HTERT RPE-1 (cell line): ENCODE data around the gene TBC1D2B.

Experiments
- in situ Hi-C: fragments of 300-500 bp; cut with MboI; formaldehyde crosslinking; loops from 4 replicates; pipeline ENCODE4 v1.14.3; 2020; ENCODE audit warnings: low sequenced_read_pairs

The TBC1D2B gene

DNA sequence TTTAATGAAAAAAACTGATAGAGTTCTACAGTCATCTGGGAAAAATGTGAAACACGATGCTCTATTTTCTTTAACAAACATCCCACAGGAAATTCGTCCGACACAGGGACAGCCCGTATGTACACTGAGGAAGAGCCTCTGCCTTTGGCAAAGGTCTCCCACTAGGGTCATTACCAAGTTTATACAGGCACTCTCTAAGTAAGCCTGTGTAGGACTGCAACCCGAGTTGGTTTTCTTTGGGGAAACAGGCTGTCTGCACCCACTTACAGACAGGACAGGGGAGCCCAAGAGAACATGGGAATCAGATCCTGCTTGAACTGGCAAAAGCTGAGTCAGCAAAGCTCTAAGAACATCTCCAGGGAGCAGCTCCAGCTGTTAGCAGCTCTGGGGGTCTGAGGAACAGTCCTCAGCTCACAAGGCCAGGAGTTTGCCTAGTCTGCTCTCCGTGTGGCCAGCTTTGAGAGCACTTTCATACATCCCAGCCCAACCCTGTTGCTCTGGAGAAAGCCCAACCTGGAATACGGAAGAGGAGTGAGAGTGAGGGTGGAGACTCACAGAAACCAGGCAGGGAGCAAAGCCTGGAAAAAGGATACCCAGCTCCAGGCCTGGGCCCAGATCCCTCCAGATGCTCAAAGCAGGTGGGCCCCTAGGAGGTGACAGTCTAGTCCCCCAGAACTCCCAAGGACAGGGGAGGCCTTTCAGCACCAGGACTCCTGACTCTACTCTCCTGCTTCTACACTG lies 1.9 kb downstream of the TBC1D2B start:
- in situ Hi-C loops, result no loop called here

DNA sequence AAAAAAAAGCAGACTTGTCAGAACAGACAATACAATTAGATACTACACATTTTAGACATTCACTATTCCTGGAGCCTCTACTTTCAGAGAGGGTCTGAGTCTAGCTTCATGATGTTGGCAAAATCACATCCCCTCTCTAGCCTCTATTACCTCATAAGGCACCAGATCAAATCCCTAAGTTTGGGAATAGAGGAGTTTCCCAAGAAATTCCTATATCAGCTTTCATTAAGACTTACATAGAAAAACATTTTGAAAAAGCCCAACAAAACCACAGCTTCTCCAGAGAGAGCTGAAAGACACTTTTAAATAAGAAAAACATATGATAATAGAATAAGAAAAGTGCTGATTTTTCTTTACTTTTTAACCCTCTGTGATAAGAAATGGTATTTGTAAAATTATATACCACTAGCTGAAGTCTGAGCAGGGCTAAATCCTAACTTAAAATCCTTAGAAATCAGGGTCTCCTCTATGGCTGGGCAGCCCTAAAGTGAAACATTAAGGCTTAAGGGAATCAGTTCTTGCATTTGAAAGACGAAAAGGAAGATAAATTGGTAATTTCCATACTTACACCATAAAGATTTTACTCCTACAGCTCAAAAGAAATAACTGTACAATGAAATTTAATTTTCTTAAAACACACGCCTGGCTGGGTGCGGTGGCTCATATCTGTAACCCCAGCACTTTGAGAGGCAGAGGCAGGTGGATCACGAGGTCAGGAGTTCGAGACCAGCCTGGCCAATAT lies 4.3 kb downstream of the TBC1D2B start:
- in situ Hi-C loops, result no loop called here

DNA sequence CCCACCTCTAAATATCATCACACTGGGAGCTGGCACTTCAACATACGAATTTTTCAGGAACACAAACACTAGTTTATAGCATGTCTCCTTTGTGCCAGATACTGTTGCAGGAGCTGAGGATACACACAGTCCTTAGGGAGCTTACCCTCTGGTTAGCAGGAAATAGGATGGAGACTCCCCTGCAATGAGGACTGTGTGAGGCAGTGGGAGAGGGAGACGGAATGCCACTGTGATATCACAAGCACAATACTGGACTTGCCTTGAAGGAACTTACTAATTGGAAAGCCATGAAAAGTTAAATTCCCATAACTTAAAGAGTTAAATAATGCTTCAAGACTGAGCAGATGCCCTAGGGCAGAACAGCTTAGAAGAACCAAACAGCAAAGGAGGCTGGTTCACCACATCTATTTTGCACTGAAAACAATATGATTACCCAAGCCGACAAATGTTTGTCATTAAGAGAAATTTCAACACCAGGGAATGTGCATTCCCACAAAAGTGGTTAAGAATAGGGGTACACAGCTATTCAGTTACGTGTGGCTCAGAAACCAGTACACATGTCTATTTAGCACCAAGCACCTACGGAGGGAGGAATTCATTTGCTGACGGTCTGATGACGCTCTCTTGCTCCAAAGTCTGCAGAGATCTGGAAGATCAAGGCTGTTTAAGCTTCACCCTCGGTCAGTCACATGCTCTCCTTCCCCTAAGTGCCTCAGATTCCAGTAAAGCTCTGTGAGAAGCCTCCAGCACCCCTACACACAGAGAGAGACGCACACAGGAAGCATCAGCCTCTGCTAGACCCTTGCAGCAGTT lies 5.2 kb downstream of the TBC1D2B start:
- in situ Hi-C loops, result no loop called here

DNA sequence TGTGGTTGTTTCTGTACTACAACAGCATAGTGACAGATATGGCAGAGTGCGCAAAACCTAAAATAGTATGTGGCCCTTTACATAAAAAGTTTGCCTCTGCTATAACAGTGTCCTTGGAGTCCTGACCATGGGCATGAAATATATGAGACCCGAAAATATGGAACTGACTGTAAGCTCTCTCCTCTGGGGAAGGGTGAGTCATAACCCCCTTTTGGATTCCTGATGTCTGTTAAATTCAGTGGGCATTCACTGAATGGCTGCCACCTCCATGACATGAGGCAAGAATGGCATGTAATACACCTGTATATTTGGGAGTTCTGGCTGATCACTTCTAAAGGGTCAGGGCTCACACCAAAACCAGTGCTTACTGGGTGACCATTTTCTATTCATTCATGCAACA lies 6.1 kb downstream of the TBC1D2B start:
- in situ Hi-C loops, result no loop called here

DNA sequence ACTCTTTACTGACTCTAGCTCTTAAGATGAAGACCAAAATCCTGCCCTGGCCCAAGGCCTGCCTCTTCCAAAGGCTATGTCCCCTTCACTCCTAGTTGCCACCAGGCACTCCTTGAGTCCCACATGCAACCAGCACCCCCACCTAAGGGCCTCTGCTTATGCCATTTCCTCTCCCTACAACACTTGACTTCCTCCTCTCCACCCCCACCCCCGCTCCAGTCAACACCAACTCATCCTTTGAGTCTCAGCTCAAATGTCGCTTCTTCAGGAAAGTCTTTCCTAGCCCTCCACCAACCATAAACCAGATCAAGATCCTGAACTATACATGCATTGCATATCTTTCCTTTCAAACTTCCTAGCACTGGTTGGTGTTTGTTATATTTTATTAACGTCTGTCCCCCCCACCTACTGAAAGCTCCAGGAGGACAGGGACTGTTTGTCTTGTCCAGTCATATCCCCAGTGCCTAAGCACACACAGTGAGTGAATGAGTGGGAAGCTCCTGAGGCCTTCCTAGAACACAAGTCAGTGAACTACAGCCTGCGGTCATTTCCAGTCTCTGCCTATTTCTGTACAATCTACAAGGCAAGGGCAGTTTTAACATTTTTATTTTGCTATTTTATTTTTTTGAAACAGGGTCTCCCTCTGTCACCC lies 7.3 kb downstream of the TBC1D2B start:
- in situ Hi-C loops, result no loop called here

DNA sequence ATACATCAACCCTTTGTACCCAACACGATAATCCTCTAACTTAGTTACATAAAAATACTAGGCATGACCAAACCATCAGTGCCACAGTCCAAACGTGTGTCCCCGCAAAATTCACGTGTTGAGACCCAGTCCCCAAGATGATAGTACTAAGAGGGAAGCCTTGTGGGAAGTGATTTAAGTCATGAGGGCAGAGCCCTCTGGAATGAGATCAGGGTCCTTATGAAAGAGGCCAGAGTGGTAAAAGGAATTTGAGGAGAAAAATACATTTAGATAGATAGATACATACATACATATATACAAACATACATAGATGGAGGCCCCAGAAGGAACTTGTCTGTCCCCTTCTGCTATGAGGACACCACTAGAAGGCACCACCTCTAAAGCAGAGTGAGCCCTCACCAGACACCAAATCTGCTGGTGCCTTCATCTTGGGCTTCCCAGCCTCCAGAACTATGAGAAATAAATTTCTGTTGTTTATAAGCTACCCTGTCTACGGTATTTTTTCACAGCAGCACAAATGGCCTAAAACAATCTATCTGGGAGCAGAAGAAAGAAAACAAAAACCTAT lies 8.0 kb downstream of the TBC1D2B start:
- in situ Hi-C loops, result no loop called here

DNA sequence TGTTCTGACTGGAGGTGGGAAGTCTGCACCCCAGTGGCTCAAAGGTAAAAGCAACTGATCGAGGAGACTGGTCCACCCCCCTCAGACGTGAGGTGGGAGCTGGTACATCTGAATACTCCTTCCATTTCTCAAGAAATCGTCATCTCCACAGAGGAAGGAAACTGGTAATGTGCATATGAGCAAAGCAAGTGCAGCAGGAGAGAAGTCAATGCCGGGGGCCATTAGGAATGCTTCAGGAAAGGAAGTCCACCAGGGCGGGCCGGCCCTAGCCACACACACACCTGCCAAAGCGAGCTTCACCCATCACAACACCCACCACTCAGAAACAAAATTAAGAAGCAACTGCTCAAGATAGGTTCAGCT lies 8.5 kb downstream of the TBC1D2B start:
- in situ Hi-C loops, result no loop called here

DNA sequence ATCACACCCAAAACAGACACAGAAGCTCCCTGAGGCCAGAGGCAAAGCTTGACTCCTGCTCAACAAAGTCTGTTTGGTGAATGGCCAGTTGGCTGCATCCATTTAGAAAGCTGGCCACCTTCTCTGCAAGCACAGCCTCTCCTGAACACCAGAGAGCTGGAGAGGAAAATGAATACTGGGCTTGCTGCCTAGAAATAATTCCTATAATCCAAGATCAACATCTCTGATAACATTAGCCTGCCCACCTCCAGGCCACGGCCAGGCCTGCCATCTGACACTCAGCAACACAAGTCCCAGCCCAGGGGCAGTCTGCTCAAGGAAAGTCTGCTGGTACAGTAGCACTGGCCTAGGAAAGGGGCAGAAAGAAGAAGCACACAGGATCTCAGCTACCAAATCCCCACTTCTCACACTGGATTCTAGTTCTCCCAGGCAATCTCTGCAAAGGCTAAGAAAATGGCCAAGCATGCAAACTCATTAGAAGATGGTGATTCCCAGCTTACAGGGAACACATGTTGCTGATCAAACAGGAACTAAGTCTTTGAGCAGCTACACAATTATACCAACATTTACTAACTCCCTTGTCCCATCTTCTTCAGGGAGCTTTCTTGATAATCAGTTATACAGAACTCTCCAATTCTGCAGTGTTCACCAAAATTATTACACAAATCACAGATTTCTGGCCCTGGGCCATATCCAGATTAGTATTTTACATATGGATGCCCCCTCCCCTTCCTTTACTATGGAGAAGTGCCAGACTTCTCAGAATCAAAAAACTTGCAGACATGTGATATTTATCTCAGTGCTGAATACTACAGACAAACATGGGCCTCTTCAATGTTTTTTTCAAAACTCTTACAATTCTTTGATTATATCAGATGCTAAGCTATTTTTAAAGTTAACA lies 9.9 kb downstream of the TBC1D2B start:
- in situ Hi-C loops, result no loop called here

DNA sequence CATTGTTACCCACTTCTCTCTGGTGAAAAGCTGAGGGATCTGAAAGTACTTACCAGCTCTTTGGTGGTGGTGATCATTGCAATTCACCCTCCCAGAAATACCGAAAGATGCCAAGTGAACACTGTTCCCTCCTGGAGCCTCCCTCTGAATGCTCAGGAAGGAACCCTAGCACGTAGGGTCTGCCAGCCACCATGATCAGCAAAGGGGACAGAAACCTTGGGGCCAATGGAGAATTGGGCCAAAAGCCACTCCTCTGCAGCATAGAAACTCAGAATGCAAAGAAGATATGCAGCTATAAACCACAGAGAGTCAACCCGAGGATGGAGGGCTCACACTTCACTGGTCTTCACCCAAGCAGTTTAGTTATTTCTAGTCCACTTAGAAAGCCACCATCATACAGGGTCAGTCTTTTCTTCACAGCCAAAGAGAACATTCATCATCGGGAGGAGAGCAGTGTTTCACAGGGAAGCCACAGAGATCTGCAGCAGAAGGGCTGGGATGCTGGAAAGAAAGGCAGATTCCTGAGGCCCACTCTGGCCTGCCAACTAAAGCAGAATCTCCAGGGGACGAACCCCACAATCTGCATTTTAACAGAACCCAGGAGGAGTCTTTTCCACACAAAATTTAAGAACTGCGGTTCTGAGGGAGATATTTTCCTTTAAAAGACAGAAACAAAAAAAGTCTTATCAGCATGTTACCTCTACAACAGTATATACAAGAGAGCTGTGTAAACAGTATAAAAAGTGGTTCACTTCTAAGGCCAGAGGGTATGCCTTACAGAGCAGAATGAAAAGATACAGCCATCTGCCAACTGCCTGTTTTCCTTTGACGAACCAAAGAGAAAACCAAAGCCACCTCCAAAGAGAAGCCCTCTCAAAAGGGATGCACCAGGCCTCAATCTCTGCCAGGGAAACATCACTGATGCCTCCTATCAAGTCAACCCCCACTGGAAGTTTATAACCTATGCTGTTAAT lies 11.3 kb downstream of the TBC1D2B start:
- in situ Hi-C loops, result no loop called here

DNA sequence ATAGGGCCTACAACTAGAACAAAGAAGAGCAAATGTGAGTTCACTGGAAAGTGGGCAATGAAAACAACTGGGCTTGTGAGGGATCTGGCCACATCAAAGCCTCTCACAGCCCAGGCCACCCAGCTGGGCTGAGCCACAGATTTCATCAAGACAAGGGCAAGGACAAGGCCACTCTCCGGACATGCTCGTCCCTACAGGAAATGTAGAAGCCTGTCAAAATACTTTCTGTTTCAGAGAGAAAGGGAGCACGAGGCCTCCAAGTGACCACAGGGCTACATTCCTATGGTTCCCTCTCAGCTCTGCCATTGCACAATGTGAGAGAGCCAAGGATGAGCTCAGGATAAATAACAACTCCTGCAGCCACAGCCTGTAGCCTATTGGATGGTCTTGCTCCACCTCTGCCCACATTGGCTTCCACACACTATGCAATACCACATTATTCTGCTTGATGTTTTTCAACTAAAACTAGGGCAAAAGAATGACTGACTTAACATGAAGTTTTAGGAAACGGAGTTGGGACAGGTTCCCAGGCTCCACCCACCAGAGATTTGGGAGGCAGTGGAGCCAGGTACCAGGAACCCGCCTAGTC lies 12.1 kb downstream of the TBC1D2B start:
- in situ Hi-C loops, result no loop called here

DNA sequence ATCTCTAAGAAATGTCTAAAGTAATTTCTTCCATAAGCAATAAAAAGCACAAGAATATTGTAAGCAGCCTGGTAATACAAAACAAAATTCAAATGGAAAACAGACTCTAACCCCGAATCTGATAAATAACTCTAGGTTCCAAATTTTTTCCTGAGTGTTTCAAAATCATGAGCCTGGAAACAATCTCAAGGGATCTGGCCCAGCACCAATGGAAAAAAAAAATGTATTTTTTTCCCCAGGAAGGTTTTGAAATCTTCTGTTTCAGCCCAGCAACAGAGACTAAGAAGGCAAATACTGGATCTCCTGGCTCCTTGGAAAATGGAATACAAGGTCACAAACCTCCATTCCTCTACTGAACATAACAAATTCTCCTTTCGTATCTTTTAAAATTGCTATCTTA lies 13.0 kb downstream of the TBC1D2B start:
- in situ Hi-C loops, result no loop called here

DNA sequence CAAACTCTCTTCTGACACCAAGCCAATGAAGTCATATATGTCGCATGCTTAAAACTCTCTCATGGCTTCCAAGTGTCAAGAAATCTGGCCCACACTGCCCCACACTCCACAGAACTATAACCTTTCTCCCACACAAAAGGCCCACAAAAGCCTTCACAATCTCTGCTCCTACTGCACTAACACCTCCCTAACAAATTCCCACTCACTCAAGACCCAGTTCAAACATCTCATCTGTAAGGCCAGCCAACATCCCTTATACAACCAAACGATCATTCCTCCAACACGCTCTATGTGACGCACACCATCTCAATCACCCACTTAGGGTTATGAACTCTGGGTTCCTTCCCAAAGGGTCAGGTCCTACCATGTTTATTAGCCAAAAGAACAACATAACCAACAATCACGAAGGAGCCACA lies 13.5 kb downstream of the TBC1D2B start:
- in situ Hi-C loops, result no loop called here

DNA sequence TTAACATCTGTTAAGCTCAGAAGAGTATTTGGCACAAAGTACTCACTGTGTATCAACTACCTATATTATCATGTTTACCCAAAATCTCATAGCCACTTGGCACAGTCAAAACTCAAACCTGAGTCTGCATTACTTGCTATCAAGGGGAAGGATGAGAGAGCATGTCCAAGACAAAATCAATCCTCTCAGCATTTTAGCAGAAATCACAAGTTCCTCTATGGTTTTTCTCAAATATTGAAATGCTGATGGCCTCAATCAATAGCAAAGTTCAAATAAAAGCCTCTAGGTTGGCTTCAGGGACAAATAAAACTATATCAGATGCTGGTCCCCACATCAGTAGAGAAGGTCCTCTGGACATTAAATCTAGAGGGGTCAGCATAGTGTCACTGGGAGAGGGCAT lies 14.3 kb downstream of the TBC1D2B start:
- in situ Hi-C loops, result no loop called here

DNA sequence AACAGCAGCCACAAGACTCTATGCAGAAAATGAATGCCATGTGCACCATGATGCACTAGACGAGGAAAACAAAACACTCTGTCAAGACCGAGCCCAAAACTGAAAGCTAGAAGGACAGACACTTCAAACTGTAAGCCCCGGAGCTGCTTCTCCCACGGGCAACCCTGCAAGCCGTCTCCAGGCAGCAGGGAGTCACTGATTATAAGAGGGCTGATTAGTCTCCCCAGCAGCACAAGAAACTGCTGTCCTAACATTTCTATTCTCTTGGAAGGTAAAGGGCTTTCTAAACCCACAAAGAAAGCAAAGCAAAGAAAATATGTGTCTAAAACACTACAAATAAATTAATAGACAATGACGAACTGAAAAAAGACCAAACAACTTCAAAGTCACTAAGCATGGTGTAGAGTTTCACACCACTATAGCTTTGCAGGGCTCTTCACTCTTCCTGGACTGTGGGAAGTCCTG lies 15.5 kb downstream of the TBC1D2B start:
- in situ Hi-C loops, result no loop called here

DNA sequence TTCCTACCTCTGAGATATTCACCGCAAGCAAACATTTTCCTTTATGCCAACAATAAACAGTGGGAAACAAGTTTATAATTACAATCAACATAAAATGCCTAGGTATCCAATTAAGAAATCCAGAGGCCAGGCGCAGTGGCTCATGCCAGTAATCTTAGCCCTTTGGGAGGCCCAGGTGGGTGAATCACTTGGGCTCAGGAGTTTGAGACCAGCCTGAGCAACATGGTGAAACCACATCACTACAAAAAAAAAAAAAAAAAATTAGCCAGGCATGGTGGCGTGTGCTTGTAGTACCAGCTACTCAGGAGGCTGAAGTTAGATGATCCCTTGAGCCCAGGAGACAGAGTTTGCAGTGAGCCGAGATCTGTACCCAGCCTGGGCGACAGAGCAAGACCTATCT lies 17.3 kb downstream of the TBC1D2B start:
- in situ Hi-C loops, result no loop called here

DNA sequence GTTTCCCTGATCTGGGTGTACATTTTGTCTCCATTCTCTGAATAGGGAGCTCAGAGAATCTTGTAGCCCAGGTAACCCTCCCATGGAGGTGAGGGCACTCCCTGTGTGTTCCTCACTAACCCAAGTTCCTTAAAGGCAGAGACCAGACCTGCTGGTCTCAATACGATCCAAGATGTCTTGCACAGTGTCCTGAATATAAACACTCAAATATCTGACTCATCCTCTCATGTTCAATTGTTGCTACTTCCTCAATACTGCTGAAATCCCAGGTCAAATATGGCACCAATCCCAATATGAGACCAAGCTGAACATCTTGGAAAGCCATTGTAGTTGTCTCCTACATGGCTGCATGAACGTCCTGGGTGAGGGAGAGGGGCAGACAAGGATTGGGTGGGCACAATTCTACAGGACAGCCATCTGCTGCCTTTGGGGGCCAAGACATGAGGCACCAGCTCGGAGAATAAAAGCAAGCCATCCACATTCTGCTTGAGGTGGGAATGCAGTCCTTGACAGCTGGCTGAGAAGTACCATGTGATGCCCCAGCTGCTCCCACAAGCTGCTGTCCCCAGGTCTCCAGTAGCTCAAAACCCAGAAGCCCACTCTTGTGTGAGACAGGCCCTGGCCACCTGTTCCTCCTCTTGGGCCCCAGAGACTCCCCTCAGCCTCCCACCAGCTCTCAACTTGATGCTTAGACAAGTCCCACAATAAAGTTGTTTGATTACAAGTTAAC lies 18.2 kb downstream of the TBC1D2B start:
- in situ Hi-C loops, result no loop called here

DNA sequence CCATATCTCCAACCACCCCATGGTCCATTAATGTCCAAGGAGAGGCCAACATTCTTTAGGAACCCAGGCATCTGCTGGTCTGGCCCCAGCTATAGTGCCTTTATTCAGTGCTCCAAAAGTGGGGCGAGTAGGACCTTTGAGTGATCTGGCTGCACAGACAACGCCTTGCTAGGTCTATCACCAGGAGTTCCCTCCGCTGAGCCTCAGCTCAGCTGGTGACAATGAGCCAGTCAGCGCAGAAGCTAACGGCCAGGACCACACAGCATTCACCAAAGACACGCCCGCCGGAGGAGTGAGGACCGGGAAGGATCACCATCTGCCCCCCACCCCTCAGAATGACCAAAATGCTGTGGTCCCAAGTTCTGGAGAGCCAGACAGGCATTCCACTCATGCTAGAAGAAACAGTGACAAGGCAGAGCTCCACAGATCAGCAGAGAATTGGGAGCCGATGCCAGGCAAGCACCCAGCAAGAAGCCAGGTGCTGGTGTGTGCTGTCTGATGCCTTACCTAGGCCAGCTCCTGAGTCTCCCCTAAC lies 19.0 kb downstream of the TBC1D2B start:
- in situ Hi-C loops, result no loop called here
